BE2C (cell line): ENCODE results near the gene VEZT.
"Not testable (repeated sequence)": the region's sequence is repeated elsewhere in the genome, so short reads cannot be mapped to it uniquely, and the experiment has no call there.

ENCODE experiments used
- DNase-seq: peaks from one replicate; pipeline ENCODE4 v3.0.0-alpha.2; 2020
- H3K27me3 ChIP-seq: fragments of 250-450 bp; sonication (Bioruptor Pico); 2 replicates; pipeline ENCODE4 v1.5.1; 2020; ENCODE audit warnings: mild to moderate bottlenecking
- H3K36me3 ChIP-seq: fragments of 250-450 bp; sonication (Bioruptor Pico); 2 replicates; pipeline ENCODE4 v1.5.1; 2020; ENCODE audit warnings: mild to moderate bottlenecking
- H3K4me1 ChIP-seq: fragments of 250-450 bp; sonication (Bioruptor Pico); 2 replicates; pipeline ENCODE4 v1.5.1; 2020
- H3K4me3 ChIP-seq: 2 replicates; pipeline ENCODE4 v1.5.1; 2011; ENCODE audit warnings: low read depth, low read length
- H3K9me3 ChIP-seq: fragments of 250-450 bp; sonication (Bioruptor Pico); 2 replicates; pipeline ENCODE4 v1.5.1; 2020
- CTCF ChIP-seq: IDR thresholded peaks from 2 replicates; pipeline ENCODE4 v1.5.1; 2012; ENCODE audit warnings: mild to moderate bottlenecking, low read depth, low read length

Gene VEZT

GRCh38 chr12:95321516-95322246 is 104.1 kb downstream of the VEZT start:
- TF ChIP-seq CTCF: no peak
- no peaks in the 10 kb centered on the region for H3K27me3 ChIP-seq
- no peaks in the 10 kb centered on the region for H3K36me3 ChIP-seq
- H3K4me3 ChIP-seq: no peak overlapping the region
- no peaks in the 10 kb centered on the region for H3K4me1 ChIP-seq
- H3K9me3 ChIP-seq: no peaks in the 10 kb centered on the region
- no peak for DNase-seq

- Histone ChIP-seq H3K9me3 (no peaks in the 10 kb centered on the region), H3K36me3 (no peaks in the 10 kb centered on the region), H3K27me3 (no peaks in the 10 kb centered on the region), H3K4me3 (no peak overlapping the region), H3K4me1 (no peaks in the 10 kb centered on the region)
- no peak for DNase-seq
- TF ChIP-seq CTCF: no peak
These were observed 104.7 kb downstream of the VEZT start for GRCh38 chr12:95322326-95322725.

GRCh38 chr12:95323212-95323611 is 105.6 kb downstream of the VEZT start:
- Histone ChIP-seq H3K4me1 (no peaks in the 10 kb centered on the region), H3K4me3 (no peak overlapping the region), H3K9me3 (no peaks in the 10 kb centered on the region), H3K27me3 (no peaks in the 10 kb centered on the region), H3K36me3 (no peaks in the 10 kb centered on the region)
- no peak for DNase-seq
- no peak for TF ChIP-seq CTCF

- H3K4me1 ChIP-seq, H3K27me3 ChIP-seq, DNase-seq, H3K36me3 ChIP-seq, H3K9me3 ChIP-seq, H3K4me3 ChIP-seq: not testable (repeated sequence)
These were observed 106.6 kb downstream of the VEZT start for GRCh38 chr12:95324246-95324645.

- H3K9me3 ChIP-seq: no peaks in the 10 kb centered on the region
- H3K4me1 ChIP-seq: no peaks in the 10 kb centered on the region
- no peak for DNase-seq
- H3K4me3 ChIP-seq: no peak overlapping the region
- H3K36me3 ChIP-seq: no peaks in the 10 kb centered on the region
- TF ChIP-seq CTCF: no peak
- H3K27me3 ChIP-seq: no peaks in the 10 kb centered on the region
These were observed 107.9 kb downstream of the VEZT start for GRCh38 chr12:95325501-95325900.

- no peaks in the 10 kb centered on the region for H3K9me3 ChIP-seq
- H3K4me1 ChIP-seq: no peaks in the 10 kb centered on the region
- H3K27me3 ChIP-seq: no peaks in the 10 kb centered on the region
- DNase-seq: no peak
- no peak overlapping the region for H3K4me3 ChIP-seq
- TF ChIP-seq CTCF: no peak
- no peaks in the 10 kb centered on the region for H3K36me3 ChIP-seq
These were observed 108.8 kb downstream of the VEZT start for GRCh38 chr12:95326445-95326844.

- Histone ChIP-seq H3K4me3 (no peak overlapping the region), H3K27me3 (no peaks in the 10 kb centered on the region), H3K36me3 (no peaks in the 10 kb centered on the region), H3K4me1 (no peaks in the 10 kb centered on the region), H3K9me3 (no peaks in the 10 kb centered on the region)
- TF ChIP-seq CTCF: no peak
- no peak for DNase-seq
These were observed 109.2 kb downstream of the VEZT start for GRCh38 chr12:95326855-95327254.
